Activated naive CD4-positive, alpha-beta T cell treated with anti-CD3 and anti-CD28 coated beads, Interleukin-2, amount 50 U/mL, for 24 hours (primary cell): ENCODE data around the gene TRIM25.

Experiments used
- H3K27ac Mint-ChIP-seq: one replicate; pipeline ENCODE4 v1.8.0; 2021; ENCODE audit warnings: mild to moderate bottlenecking, mixed read lengths
- H3K27me3 Mint-ChIP-seq: one replicate; pipeline ENCODE4 v1.8.0; 2021; ENCODE audit warnings: mixed read lengths
- H3K36me3 Mint-ChIP-seq: one replicate; pipeline ENCODE4 v1.8.0; 2021; ENCODE audit warnings: mixed read lengths
- H3K4me1 Mint-ChIP-seq: one replicate; pipeline ENCODE4 v1.8.0; 2021; ENCODE audit warnings: mixed read lengths
- H3K4me3 Mint-ChIP-seq: one replicate; pipeline ENCODE4 v1.8.0; 2021; ENCODE audit warnings: mild to moderate bottlenecking, mixed read lengths
- H3K9me3 Mint-ChIP-seq: one replicate; pipeline ENCODE4 v1.8.0; 2021; ENCODE audit warnings: mixed read lengths

TRIM25 gene

GRCh38 chr17:56933868-56934267 lies 20.0 kb upstream of the TRIM25 start:
- Mint-ChIP-seq H3K4me3 (no peak overlapping the region), H3K4me1 (peaks cover 7% of the 10 kb centered on the region), H3K27ac (no peak overlapping the region), H3K36me3 (peaks cover 22% of the 10 kb centered on the region), H3K27me3 (no peaks in the 10 kb centered on the region), H3K9me3 (no peaks in the 10 kb centered on the region)

GRCh38 chr17:56933151-56933745 lies 19.4 kb upstream of the TRIM25 start:
- H3K27me3 Mint-ChIP-seq: no peaks in the 10 kb centered on the region
- peaks cover 22% of the 10 kb centered on the region for H3K36me3 Mint-ChIP-seq
- no peak overlapping the region for H3K4me3 Mint-ChIP-seq
- no peaks in the 10 kb centered on the region for H3K9me3 Mint-ChIP-seq
- H3K4me1 Mint-ChIP-seq: peaks cover 7% of the 10 kb centered on the region
- H3K27ac Mint-ChIP-seq: no peak overlapping the region

- H3K27ac Mint-ChIP-seq: no peak overlapping the region
- peaks cover 13% of the 10 kb centered on the region for H3K36me3 Mint-ChIP-seq
- H3K9me3 Mint-ChIP-seq: no peaks in the 10 kb centered on the region
- no peaks in the 10 kb centered on the region for H3K4me1 Mint-ChIP-seq
- no peak overlapping the region for H3K4me3 Mint-ChIP-seq
- H3K27me3 Mint-ChIP-seq: no peaks in the 10 kb centered on the region
Measured at GRCh38 chr17:56930739-56931337, 17.0 kb upstream of the TRIM25 start.

GRCh38 chr17:56929362-56929969 lies 15.6 kb upstream of the TRIM25 start:
- no peaks in the 10 kb centered on the region for H3K9me3 Mint-ChIP-seq
- no peak overlapping the region for H3K4me3 Mint-ChIP-seq
- no peak overlapping the region for H3K27ac Mint-ChIP-seq
- H3K36me3 Mint-ChIP-seq: peaks cover 11% of the 10 kb centered on the region
- H3K27me3 Mint-ChIP-seq: no peaks in the 10 kb centered on the region
- no peaks in the 10 kb centered on the region for H3K4me1 Mint-ChIP-seq

- no peaks in the 10 kb centered on the region for H3K27me3 Mint-ChIP-seq
- no peaks in the 10 kb centered on the region for H3K9me3 Mint-ChIP-seq
- H3K27ac Mint-ChIP-seq: no peak overlapping the region
Measured at GRCh38 chr17:56928586-56928985, 14.7 kb upstream of the TRIM25 start.

GRCh38 chr17:56926704-56927103 lies 12.9 kb upstream of the TRIM25 start:
- Mint-ChIP-seq H3K27me3 (no peaks in the 10 kb centered on the region), H3K4me3 (no peak overlapping the region), H3K27ac (no peak overlapping the region), H3K4me1 (no peaks in the 10 kb centered on the region), H3K9me3 (no peaks in the 10 kb centered on the region), H3K36me3 (peaks cover 5% of the 10 kb centered on the region)

More at GRCh38 chr17:56928586-56928985, 14.7 kb upstream of the TRIM25 start:
- Mint-ChIP-seq H3K36me3 (peaks cover 7% of the 10 kb centered on the region), H3K4me1 (no peaks in the 10 kb centered on the region), H3K4me3 (no peak overlapping the region)

- no peak overlapping the region for H3K27ac Mint-ChIP-seq
- H3K4me3 Mint-ChIP-seq: no peak overlapping the region
Measured at GRCh38 chr17:56926270-56926669, 12.4 kb upstream of the TRIM25 start.

GRCh38 chr17:56925088-56925487 lies 11.2 kb upstream of the TRIM25 start:
- Mint-ChIP-seq H3K4me1 (no peaks in the 10 kb centered on the region), H3K9me3 (no peaks in the 10 kb centered on the region), H3K27ac (no peak overlapping the region), H3K4me3 (no peak overlapping the region), H3K36me3 (peaks cover 4% of the 10 kb centered on the region), H3K27me3 (no peaks in the 10 kb centered on the region)

More at GRCh38 chr17:56926270-56926669, 12.4 kb upstream of the TRIM25 start:
- no peaks in the 10 kb centered on the region for H3K27me3 Mint-ChIP-seq
- H3K9me3 Mint-ChIP-seq: no peaks in the 10 kb centered on the region
- no peaks in the 10 kb centered on the region for H3K4me1 Mint-ChIP-seq
- peaks cover 5% of the 10 kb centered on the region for H3K36me3 Mint-ChIP-seq

GRCh38 chr17:56919717-56920116 lies 5.9 kb upstream of the TRIM25 start:
- H3K27me3 Mint-ChIP-seq: no peaks in the 10 kb centered on the region
- peaks cover 1% of the 10 kb centered on the region for H3K36me3 Mint-ChIP-seq
- peaks cover 43% of the 10 kb centered on the region for H3K4me1 Mint-ChIP-seq
- H3K9me3 Mint-ChIP-seq: peaks cover 5% of the 10 kb centered on the region
- H3K4me3 Mint-ChIP-seq: peak overlapping the region; percentile 11
- H3K27ac Mint-ChIP-seq: peak overlapping the region; percentile 89

GRCh38 chr17:56918916-56919315 lies 5.1 kb upstream of the TRIM25 start:
- Mint-ChIP-seq H3K27me3 (no peaks in the 10 kb centered on the region), H3K4me1 (peaks cover 47% of the 10 kb centered on the region), H3K27ac (peak overlapping the region; percentile 89)

GRCh38 chr17:56917559-56918296 lies 3.9 kb upstream of the TRIM25 start:
- Mint-ChIP-seq H3K4me1 (peaks cover 47% of the 10 kb centered on the region), H3K9me3 (peaks cover 5% of the 10 kb centered on the region), H3K36me3 (peaks cover 1% of the 10 kb centered on the region), H3K4me3 (no peak overlapping the region), H3K27me3 (no peaks in the 10 kb centered on the region), H3K27ac (peak overlapping the region; percentile 33)

More at GRCh38 chr17:56918916-56919315, 5.1 kb upstream of the TRIM25 start:
- Mint-ChIP-seq H3K36me3 (peaks cover 1% of the 10 kb centered on the region), H3K4me3 (no peak overlapping the region), H3K9me3 (peaks cover 5% of the 10 kb centered on the region)

- peaks cover 69% of the 10 kb centered on the region for H3K4me1 Mint-ChIP-seq
- H3K4me3 Mint-ChIP-seq: peak overlapping the region; percentile 94
- H3K27ac Mint-ChIP-seq: peak overlapping the region; percentile 100
- no peaks in the 10 kb centered on the region for H3K27me3 Mint-ChIP-seq
- H3K9me3 Mint-ChIP-seq: peaks cover 3% of the 10 kb centered on the region
- H3K36me3 Mint-ChIP-seq: peaks cover 5% of the 10 kb centered on the region
Measured at GRCh38 chr17:56914581-56915273, 878 bp upstream of the TRIM25 start.

GRCh38 chr17:56913353-56913866 lies 439 bp downstream of the TRIM25 start:
- Mint-ChIP-seq H3K36me3 (peaks cover 7% of the 10 kb centered on the region), H3K9me3 (no peaks in the 10 kb centered on the region), H3K27ac (peak overlapping the region; percentile 83), H3K4me1 (peaks cover 68% of the 10 kb centered on the region), H3K4me3 (peak overlapping the region; percentile 94), H3K27me3 (no peaks in the 10 kb centered on the region)

- H3K9me3 Mint-ChIP-seq: no peaks in the 10 kb centered on the region
- peaks cover 11% of the 10 kb centered on the region for H3K36me3 Mint-ChIP-seq
- no peaks in the 10 kb centered on the region for H3K27me3 Mint-ChIP-seq
- peak overlapping the region; percentile 94 for H3K4me3 Mint-ChIP-seq
- peaks cover 72% of the 10 kb centered on the region for H3K4me1 Mint-ChIP-seq
- H3K27ac Mint-ChIP-seq: peak overlapping the region; percentile 86
Measured at GRCh38 chr17:56913000-56913311, 893 bp downstream of the TRIM25 start.
